HepG2 (cell line): Measurements from ENCODE around the gene IKZF5. TPM values are rescaled to one million over a fixed set of nuclear protein-coding genes. Genes with fewer than 3 reads are reported as not detected.

Experiments
- ATF1 ChIP-seq: IDR thresholded peaks from 2 replicates; pipeline ENCODE4 v1.6.1; 2016; ENCODE audit warnings: mild to moderate bottlenecking, control low read depth
- FOXA1 ChIP-seq, 2 experiments: fragments of 450-650 bp in 1 of 2; sonication (generic) in 1 of 2; formaldehyde crosslinking in 1 of 2; IDR thresholded peaks; 2 replicates each; pipeline versions ENCODE4 v1.4.0 to v1.6.1; 2016 to 2020; ENCODE audit warnings: missing genetic modification reagents in 1 of 2
- FOXK1 ChIP-seq: sonication (generic); formaldehyde crosslinking; IDR thresholded peaks from 2 replicates; pipeline ENCODE4 v1.4.0; 2020; ENCODE audit warnings: low read depth, missing genetic modification reagents, borderline replicate concordance
- GFI1 ChIP-seq: sonication (generic); formaldehyde crosslinking; IDR thresholded peaks from 2 replicates; pipeline ENCODE4 v1.5.0; 2020; ENCODE audit warnings: missing genetic modification reagents, mild to moderate bottlenecking, borderline replicate concordance
- HDAC1 ChIP-seq: sonication (generic); formaldehyde crosslinking; IDR thresholded peaks from 2 replicates; pipeline ENCODE4 v1.5.1; 2020; ENCODE audit warnings: mild to moderate bottlenecking, missing genetic modification reagents
- MAX ChIP-seq: IDR thresholded peaks from 2 replicates; pipeline ENCODE4 v1.6.1; 2012; ENCODE audit warnings: inconsistent platforms
- MEF2D ChIP-seq: sonication (generic); formaldehyde crosslinking; IDR thresholded peaks from 2 replicates; pipeline ENCODE4 v1.5.1; 2020; ENCODE audit warnings: mild to moderate bottlenecking, missing genetic modification reagents
- NR2F2 ChIP-seq: IDR thresholded peaks from 2 replicates; pipeline ENCODE4 v1.6.1; 2012; ENCODE audit warnings: low read depth, inconsistent platforms, borderline replicate concordance
- THAP11 ChIP-seq: IDR thresholded peaks from 2 replicates; pipeline ENCODE4 v1.6.1; 2016; ENCODE audit warnings: missing biosample characterization, missing genetic modification reagents
- ZBTB43 ChIP-seq: sonication (generic); formaldehyde crosslinking; conservative IDR thresholded peaks from 2 replicates; pipeline ENCODE4 v1.4.0; 2020; ENCODE audit warnings: missing genetic modification reagents
- ZNF121 ChIP-seq: sonication (generic); formaldehyde crosslinking; IDR thresholded peaks from 2 replicates; pipeline ENCODE4 v1.5.0; 2020; ENCODE audit warnings: mild to moderate bottlenecking, missing genetic modification reagents
- ZNF792 ChIP-seq: IDR thresholded peaks from 2 replicates; pipeline ENCODE4 v1.6.1; 2016
- polyA plus RNA-seq, 8 experiments: library from polyadenylated mRNA; depleted of rRNA in 3 of 8; stranded (reverse) in 7 of 8; unstranded in 1 of 8; fragments of >200 nt; fragmentation: Illumina TruSeq in 4 of 8; extraction: Trizol in 4 of 8; gene quantifications; 2 replicates each; pipeline versions ENCODE4 v1.2.1 to v1.2.3, GENCODE V29; 2011 to 2016; ENCODE audit warnings: low read depth in 4 of 8, missing spikeins in 1 of 8, mixed read lengths in 1 of 8; ENCODE audit not compliant: insufficient read depth in 1 of 8
- total RNA-seq, 5 experiments: library from RNA; depleted of rRNA; stranded (reverse); fragments of >200 nt; fragmentation: Illumina TruSeq; extraction: Trizol; gene quantifications; 2 replicates each; pipeline ENCODE4 v1.2.3, GENCODE V29; 2016; ENCODE audit warnings: low read depth in 1 of 5
- TF ChIP-seq, protein P1 (sequence below): sonication (generic); formaldehyde crosslinking; IDR thresholded peaks from 2 replicates; pipeline ENCODE4 v1.5.1; 2020; ENCODE audit warnings: mild to moderate bottlenecking, missing genetic modification reagents
- TF ChIP-seq, protein P2 (sequence below): sonication (generic); formaldehyde crosslinking; IDR thresholded peaks from 2 replicates; pipeline ENCODE4 v1.4.0; 2020; ENCODE audit warnings: mild to moderate bottlenecking, missing genetic modification reagents
- TF ChIP-seq, protein P3 (sequence below): sonication (generic); formaldehyde crosslinking; IDR thresholded peaks from 2 replicates; pipeline ENCODE4 v1.9.0; 2022; ENCODE audit warnings: missing genetic modification reagents, mild to moderate bottlenecking, borderline replicate concordance
- TF ChIP-seq, protein P4 (sequence below): sonication (generic); formaldehyde crosslinking; IDR thresholded peaks from 2 replicates; pipeline ENCODE4 v1.5.1; 2020; ENCODE audit warnings: missing genetic modification reagents, mild to moderate bottlenecking, borderline replicate concordance

Gene IKZF5
- total and polyA plus RNA-seq, 2 of the 13 experiments (the other 11 are each of a cell fraction or from before 2014, with no cell fraction given), result 3.7 to 12.0 TPM

DNA sequence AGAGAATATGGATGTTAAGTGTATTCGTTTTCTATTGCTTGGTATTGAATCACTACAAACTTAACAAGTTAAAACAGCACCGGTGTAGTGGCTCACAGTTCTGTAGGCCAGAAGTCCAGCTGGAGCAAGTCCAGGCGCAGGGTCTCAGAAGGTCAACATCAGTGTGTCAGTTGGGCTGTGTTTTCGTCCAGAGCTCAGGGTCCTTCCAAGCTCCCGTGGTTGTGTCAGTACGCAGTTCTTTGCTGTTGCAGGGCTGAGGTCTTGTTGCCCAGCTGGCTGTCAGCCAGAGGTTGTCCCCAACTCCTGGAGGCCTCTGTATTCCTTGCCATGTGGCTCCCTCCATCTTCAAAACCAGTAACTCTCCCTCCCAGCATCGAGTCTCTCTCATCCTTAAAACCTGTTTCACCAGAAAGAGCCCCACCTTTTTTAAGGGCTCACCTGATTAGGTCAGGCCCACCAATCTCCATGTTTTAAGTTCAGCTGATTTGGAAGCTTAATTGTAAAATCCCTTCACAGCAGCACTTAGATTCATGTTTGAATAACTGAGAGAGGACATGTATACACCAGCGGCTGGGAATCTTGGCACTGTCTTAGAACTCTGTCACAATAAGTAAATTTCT is 27.0 kb upstream of the IKZF5 start (continued):
- TF ChIP-seq, protein P1, sequence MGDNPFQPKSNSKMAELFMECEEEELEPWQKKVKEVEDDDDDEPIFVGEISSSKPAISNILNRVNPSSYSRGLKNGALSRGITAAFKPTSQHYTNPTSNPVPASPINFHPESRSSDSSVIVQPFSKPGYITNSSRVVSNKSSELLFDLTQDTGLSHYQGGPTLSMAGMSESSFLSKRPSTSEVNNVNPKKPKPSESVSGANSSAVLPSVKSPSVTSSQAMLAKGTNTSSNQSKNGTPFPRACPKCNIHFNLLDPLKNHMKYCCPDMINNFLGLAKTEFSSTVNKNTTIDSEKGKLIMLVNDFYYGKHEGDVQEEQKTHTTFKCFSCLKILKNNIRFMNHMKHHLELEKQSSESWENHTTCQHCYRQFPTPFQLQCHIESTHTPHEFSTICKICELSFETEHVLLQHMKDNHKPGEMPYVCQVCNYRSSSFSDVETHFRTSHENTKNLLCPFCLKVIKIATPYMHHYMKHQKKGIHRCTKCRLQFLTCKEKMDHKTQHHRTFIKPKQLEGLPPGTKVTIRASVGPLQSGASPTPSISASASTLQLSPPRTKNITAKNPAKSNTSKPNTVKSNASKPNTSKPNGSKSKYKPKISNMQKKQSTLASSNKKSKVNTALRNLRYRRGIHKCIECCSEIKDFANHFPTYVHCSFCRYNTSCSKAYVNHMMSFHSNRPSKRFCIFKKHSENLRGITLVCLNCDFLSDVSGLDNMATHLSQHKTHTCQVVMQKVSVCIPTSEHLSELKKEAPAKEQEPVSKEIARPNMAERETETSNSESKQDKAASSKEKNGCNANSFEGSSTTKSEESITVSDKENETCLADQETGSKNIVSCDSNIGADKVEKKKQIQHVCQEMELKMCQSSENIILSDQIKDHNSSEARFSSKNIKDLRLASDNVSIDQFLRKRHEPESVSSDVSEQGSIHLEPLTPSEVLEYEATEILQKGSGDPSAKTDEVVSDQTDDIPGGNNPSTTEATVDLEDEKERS (CRISPR knock-in tag), result peak; percentile 75; the same call in 1 of the 2 replicates
- TF ChIP-seq, protein P2, sequence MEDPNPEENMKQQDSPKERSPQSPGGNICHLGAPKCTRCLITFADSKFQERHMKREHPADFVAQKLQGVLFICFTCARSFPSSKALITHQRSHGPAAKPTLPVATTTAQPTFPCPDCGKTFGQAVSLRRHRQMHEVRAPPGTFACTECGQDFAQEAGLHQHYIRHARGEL (CRISPR knock-in tag), result no peak
- TF ChIP-seq GFI1 (CRISPR knock-in tag) (no peak), ZNF121 (peak; percentile 33; the same call in 1 of the 2 replicates), HDAC1 (CRISPR knock-in tag) (peak; percentile 73; the same call in 1 of the 2 replicates), FOXA1 (IDR thresholded peaks at IDR 0.05) (no peak), FOXA1 (CRISPR knock-in tag; IDR thresholded peaks at IDR 0.05) (peak; percentile 72), THAP11 (CRISPR knock-in tag) (no peak), NR2F2 (peak; percentile 71), MEF2D (CRISPR knock-in tag) (peak; percentile 57; the same call in 1 of the 2 replicates), FOXK1 (CRISPR knock-in tag) (peak; percentile 60; the same call in 1 of the 2 replicates), ZNF792 (CRISPR knock-in tag) (no peak; the same call in 1 of the 2 replicates), MAX (peak; percentile 51; the same call in 1 of the 2 replicates), ZBTB43 (CRISPR knock-in tag) (peak; percentile 69; the same call in 1 of the 2 replicates), ATF1 (CRISPR knock-in tag) (no peak)
- TF ChIP-seq, protein P3, sequence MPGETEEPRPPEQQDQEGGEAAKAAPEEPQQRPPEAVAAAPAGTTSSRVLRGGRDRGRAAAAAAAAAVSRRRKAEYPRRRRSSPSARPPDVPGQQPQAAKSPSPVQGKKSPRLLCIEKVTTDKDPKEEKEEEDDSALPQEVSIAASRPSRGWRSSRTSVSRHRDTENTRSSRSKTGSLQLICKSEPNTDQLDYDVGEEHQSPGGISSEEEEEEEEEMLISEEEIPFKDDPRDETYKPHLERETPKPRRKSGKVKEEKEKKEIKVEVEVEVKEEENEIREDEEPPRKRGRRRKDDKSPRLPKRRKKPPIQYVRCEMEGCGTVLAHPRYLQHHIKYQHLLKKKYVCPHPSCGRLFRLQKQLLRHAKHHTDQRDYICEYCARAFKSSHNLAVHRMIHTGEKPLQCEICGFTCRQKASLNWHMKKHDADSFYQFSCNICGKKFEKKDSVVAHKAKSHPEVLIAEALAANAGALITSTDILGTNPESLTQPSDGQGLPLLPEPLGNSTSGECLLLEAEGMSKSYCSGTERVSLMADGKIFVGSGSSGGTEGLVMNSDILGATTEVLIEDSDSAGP, result peak; percentile 35; the same call in 1 of the 2 replicates
- TF ChIP-seq, protein P4, sequence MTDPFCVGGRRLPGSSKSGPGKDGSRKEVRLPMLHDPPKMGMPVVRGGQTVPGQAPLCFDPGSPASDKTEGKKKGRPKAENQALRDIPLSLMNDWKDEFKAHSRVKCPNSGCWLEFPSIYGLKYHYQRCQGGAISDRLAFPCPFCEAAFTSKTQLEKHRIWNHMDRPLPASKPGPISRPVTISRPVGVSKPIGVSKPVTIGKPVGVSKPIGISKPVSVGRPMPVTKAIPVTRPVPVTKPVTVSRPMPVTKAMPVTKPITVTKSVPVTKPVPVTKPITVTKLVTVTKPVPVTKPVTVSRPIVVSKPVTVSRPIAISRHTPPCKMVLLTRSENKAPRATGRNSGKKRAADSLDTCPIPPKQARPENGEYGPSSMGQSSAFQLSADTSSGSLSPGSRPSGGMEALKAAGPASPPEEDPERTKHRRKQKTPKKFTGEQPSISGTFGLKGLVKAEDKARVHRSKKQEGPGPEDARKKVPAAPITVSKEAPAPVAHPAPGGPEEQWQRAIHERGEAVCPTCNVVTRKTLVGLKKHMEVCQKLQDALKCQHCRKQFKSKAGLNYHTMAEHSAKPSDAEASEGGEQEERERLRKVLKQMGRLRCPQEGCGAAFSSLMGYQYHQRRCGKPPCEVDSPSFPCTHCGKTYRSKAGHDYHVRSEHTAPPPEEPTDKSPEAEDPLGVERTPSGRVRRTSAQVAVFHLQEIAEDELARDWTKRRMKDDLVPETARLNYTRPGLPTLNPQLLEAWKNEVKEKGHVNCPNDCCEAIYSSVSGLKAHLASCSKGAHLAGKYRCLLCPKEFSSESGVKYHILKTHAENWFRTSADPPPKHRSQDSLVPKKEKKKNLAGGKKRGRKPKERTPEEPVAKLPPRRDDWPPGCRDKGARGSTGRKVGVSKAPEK (CRISPR knock-in tag), result no peak
